Measurements from ENCODE around the gene XPO1.

Gene XPO1

DNA sequence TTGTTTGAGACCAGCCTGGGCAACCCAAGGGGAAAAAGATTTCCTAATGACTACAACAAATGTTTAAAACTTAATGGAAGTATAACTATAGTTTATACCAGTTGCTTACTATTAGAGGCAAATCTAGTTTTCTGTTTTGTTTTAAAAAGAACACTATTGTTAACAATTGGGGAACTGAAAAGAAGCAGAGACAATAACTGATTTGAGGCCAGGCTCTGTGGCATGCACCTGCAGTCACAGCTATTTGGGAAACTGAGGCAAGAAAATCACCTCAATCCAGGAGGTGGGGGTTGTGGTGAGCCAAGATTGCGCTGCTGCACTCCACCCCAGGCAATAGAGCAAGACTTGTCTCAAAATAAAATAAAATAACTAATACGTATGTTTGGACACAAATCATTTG lies 39.1 kb downstream of the XPO1 start:
- Histone ChIP-seq H3K9me3 (ENCODE audit: control insufficient read depth, insufficient read depth, low read length) (no peaks in the 10 kb centered on the region), H3K36me3 (ENCODE audit: control insufficient read depth, low read length) (peaks cover 86% of the 10 kb centered on the region), H3K9me2 (replicated peaks; ENCODE audit: control insufficient read depth, low read length) (no peaks in the 10 kb centered on the region), H3K4me3 (ENCODE audit: low read length) (no peak overlapping the region), H3K4me1 (ENCODE audit: control insufficient read depth, low read length) (peaks cover 8% of the 10 kb centered on the region), H3K27me3 (ENCODE audit: control insufficient read depth, low read length) (no peaks in the 10 kb centered on the region), H4K20me1 (ENCODE audit: control insufficient read depth, insufficient read depth, low read depth, low read length) (0 out of 2 replicates have a peak, but pooled peaks cover 6% of the 10 kb centered on the region), H3K79me2 (ENCODE audit: control insufficient read depth, low read length) (peaks cover 68% of the 10 kb centered on the region), H3F3A (ENCODE audit: control insufficient read depth, insufficient read depth) (peaks cover 25% of the 10 kb centered on the region), H3K27ac (ENCODE audit: low read depth, low read length) (no peak overlapping the region), H3K4me2 (ENCODE audit: low read length) (no peak overlapping the region)
- TF ChIP-seq EZH2phosphoT487 (IDR thresholded peaks at IDR 0.05; ENCODE audit: borderline replicate concordance, low read length) (no peak), CTCF (IDR thresholded peaks at IDR 0.05; ENCODE audit: low read depth, low read length, poor library complexity, severe bottlenecking) (no peak)

GRCh38 chr2:61493523-61493942 lies 44.6 kb downstream of the XPO1 start:
- H3K27me3 ChIP-seq (ENCODE audit: control insufficient read depth, low read length) = no peaks in the 10 kb centered on the region
- no peak for TF ChIP-seq CTCF (IDR thresholded peaks at IDR 0.05; ENCODE audit: low read depth, low read length, poor library complexity, severe bottlenecking)
- no peak for TF ChIP-seq EZH2phosphoT487 (IDR thresholded peaks at IDR 0.05; ENCODE audit: borderline replicate concordance, low read length)
- H3K27ac ChIP-seq (ENCODE audit: low read depth, low read length) = 0 out of 2 replicates have a peak overlapping the region, but pooled peaks have one; percentile 3
- H4K20me1 ChIP-seq (ENCODE audit: control insufficient read depth, insufficient read depth, low read depth, low read length) = peaks cover 10% of the 10 kb centered on the region; the same call in 1 of the 2 replicates
- peaks cover 21% of the 10 kb centered on the region for H3F3A ChIP-seq (ENCODE audit: control insufficient read depth, insufficient read depth)
- no peaks in the 10 kb centered on the region for H3K9me2 ChIP-seq (replicated peaks; ENCODE audit: control insufficient read depth, low read length)
- peaks cover 92% of the 10 kb centered on the region for H3K36me3 ChIP-seq (ENCODE audit: control insufficient read depth, low read length)
- no peak overlapping the region for H3K4me2 ChIP-seq (ENCODE audit: low read length)
- no peaks in the 10 kb centered on the region for H3K9me3 ChIP-seq (ENCODE audit: control insufficient read depth, insufficient read depth, low read length)
- peaks cover 63% of the 10 kb centered on the region for H3K79me2 ChIP-seq (ENCODE audit: control insufficient read depth, low read length)
- peaks cover 15% of the 10 kb centered on the region for H3K4me1 ChIP-seq (ENCODE audit: control insufficient read depth, low read length)
- H3K4me3 ChIP-seq (ENCODE audit: low read length) = no peak overlapping the region

GRCh38 chr2:61492476-61492875 lies 45.7 kb downstream of the XPO1 start:
- Histone ChIP-seq H3K9me2 (replicated peaks; ENCODE audit: control insufficient read depth, low read length) (no peaks in the 10 kb centered on the region), H3K4me1 (ENCODE audit: control insufficient read depth, low read length) (peaks cover 15% of the 10 kb centered on the region), H3K4me3 (ENCODE audit: low read length) (no peak overlapping the region), H3F3A (ENCODE audit: control insufficient read depth, insufficient read depth) (peaks cover 21% of the 10 kb centered on the region), H4K20me1 (ENCODE audit: control insufficient read depth, insufficient read depth, low read depth, low read length) (peaks cover 10% of the 10 kb centered on the region; the same call in 1 of the 2 replicates), H3K4me2 (ENCODE audit: low read length) (no peak overlapping the region), H3K27ac (ENCODE audit: low read depth, low read length) (no peak overlapping the region), H3K79me2 (ENCODE audit: control insufficient read depth, low read length) (peaks cover 68% of the 10 kb centered on the region), H3K36me3 (ENCODE audit: control insufficient read depth, low read length) (peaks cover 92% of the 10 kb centered on the region), H3K9me3 (ENCODE audit: control insufficient read depth, insufficient read depth, low read length) (no peaks in the 10 kb centered on the region), H3K27me3 (ENCODE audit: control insufficient read depth, low read length) (no peaks in the 10 kb centered on the region)
- no peak for TF ChIP-seq EZH2phosphoT487 (IDR thresholded peaks at IDR 0.05; ENCODE audit: borderline replicate concordance, low read length)
- TF ChIP-seq CTCF (IDR thresholded peaks at IDR 0.05; ENCODE audit: low read depth, low read length, poor library complexity, severe bottlenecking) = no peak
